GM12892 (cell line): ENCODE results near the gene TVP23C.

Experiments used
- DNase-seq: peaks from one replicate; pipeline ENCODE4 v3.0.0; 2011; ENCODE audit not compliant: insufficient read length
- FAIRE-seq: peaks from 2 replicates; lab custom pipeline; 2011; peaks lifted over from hg19 to GRCh38; lab: Jason Lieb, UNC
- POLR2A ChIP-seq: IDR thresholded peaks from 2 replicates; pipeline ENCODE4 v1.6.1; 2011; ENCODE audit warnings: low read depth, low read length, control low read depth
- POLR2AphosphoS5 ChIP-seq: IDR thresholded peaks from 2 replicates; pipeline ENCODE4 v1.6.1; 2011; ENCODE audit warnings: low read depth, low read length, control low read depth
- TAF1 ChIP-seq: IDR thresholded peaks from 2 replicates; pipeline ENCODE4 v1.6.1; 2011; ENCODE audit warnings: low read depth, mild to moderate bottlenecking, control low read depth, low read length, borderline replicate concordance

The TVP23C gene

DNA sequence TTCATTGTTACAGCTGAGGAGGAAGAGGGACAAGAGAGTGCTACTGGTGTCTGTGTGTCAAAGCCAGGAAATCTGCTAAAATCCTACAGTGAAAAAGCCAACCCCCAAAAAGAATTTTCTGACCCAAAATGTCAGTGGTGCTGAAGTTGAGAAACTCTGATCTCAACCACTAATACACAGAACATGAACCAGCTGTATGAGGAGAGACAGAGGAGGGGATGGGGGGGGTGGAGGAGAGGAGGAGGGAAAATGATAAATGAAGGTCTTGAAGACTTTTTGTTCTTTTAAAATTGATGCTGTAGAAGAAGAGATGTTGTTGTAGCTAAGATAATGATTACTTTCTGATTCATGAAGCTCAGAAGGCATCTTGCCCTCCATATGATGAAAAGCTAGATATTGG, 68.5 kb downstream of the TVP23C start:
- DNase-seq (no peak), FAIRE-seq (no peak)
- TF ChIP-seq POLR2A: no peak
- no peak for TF ChIP-seq TAF1
- TF ChIP-seq POLR2AphosphoS5: no peak

DNA sequence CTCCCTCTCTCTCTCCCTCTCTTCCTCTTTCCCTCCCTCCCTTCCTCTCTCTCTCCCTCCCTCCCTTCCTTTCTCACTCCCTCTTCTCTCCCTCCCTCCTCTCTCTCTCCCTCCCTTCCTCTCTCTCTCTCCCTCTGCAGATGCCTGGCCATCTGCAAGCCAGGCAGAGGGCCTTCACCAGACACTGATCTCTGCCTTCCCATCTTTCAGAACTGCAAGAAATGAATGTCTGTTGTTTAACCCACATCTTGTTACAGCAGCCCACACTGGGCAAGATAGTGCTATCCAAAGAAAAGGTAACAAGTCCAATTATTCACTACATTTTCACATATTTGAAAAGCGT, 69.6 kb downstream of the TVP23C start:
- TF ChIP-seq POLR2A: no peak
- no peak for TF ChIP-seq TAF1
- TF ChIP-seq POLR2AphosphoS5: no peak
- DNase-seq (no peak), FAIRE-seq (no peak)

DNA sequence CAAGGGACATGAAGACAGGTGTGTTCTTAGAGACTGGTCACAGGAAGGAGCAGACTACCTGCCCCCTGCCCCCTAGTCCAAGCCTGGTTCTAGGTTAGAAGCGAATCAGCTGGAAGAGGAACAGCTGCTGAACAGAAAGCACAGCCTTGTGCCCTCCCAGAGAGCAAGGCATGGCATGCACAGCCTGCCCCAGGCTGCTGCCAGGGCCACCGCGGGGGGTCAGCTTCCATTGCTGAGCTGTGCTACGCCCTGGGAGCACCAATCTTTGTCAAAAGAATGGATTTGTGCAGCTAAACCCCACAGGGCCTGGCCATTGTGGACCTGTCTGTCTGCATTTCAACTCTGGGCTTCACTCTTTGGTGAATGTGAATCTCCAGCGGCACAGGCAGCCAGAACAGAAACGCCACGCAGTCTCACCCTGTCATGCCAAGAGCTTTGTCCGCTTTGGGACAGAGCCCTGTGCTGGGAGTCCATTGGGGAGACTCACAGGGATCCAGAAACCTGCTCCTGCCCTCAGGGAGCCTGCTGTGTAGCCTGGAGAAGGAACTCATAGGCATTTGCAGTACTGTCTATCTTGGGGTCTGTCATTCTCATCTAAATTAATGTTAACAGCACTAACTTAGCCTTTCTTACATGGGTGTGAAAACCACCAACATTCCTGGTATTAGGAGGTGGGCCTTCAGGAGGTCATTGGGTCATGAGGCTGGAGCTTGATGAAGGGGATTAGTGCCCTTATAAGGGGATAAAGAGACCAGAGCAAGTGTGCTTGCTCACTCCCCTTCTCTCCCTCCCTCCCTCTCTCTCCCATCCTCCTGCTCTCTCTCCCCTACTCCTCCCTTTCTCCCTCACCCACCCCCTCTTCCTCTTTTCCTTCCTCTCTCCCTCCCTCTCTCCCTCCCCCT, 70.2 kb downstream of the TVP23C start:
- no peak for FAIRE-seq
- DNase-seq: no peak
- no peak for TF ChIP-seq TAF1
- TF ChIP-seq POLR2AphosphoS5: no peak
- TF ChIP-seq POLR2A: no peak

DNA sequence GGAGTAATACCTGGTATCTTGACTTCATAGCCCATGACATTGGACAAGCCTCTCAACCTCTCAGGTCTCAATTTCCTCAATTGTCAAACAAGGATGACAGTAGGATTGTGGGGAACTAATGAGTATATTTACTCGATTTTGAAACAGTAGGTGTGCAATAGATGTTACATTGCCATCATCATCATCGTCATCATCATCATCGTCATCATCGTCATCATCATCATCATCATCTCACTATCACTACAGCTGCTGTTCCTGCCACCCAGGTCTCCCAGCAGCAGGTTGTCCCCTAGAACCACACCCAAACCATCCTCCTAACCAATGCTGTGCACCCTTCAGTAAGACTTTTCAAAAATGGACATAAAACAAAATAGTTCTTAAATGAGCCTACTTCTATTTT, 71.1 kb downstream of the TVP23C start:
- no peak for FAIRE-seq
- no peak for TF ChIP-seq POLR2AphosphoS5
- TF ChIP-seq POLR2A: no peak
- TF ChIP-seq TAF1: no peak
- DNase-seq: no peak

DNA sequence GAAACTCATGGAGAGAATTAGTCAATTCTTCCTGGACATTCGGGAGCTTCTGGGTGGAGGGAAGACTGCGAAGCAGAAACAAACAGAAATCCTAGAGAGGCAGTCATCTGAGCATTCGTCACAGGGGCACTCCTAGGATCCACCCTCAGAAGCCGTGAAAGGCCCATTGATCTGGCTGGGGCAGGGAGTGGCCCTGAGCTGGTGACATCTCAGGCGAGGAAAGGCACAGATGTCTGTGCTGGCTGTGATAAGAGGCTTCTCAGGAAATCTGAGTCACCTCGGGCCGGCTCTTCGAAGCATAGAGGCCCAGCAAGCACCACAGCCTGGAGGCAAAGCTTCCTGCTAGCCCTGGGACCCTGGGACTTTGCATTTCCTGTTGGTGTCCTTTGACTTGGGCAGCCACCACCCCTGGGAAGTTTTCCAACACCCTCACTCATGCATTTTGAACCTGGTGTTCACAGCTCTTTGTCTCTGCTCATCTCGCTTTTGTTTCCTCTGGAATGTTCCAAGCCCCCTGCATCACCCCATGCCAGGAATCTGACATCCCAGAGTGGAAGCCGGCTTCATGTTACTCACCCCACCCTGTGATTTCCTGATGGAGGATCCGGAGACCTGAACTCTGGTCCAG, 72.5 kb downstream of the TVP23C start:
- DNase-seq (no peak), FAIRE-seq (no peak)
- TF ChIP-seq TAF1 (no peak), POLR2A (no peak), POLR2AphosphoS5 (no peak)

DNA sequence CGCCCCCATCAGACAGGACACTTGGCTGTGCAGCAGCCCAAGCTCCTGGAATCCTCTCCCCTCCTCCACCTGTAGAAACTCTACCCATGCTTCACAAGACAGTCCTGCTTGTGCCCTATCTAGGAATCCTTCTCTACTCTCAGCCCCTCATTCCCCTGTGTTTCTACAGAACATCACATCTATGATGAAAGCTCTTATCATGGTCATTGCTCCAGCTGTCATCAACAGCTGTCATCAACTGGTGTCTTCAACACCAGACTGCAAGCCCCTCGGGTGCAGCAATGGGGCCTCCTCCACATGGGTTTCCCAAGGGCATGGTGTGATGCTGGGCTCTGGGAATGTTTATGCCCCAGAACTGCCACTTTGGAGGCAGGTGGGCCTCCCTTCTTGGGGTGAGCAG, 74.7 kb downstream of the TVP23C start:
- FAIRE-seq (no peak), DNase-seq (no peak)
- TF ChIP-seq TAF1: no peak
- no peak for TF ChIP-seq POLR2AphosphoS5
- no peak for TF ChIP-seq POLR2A

DNA sequence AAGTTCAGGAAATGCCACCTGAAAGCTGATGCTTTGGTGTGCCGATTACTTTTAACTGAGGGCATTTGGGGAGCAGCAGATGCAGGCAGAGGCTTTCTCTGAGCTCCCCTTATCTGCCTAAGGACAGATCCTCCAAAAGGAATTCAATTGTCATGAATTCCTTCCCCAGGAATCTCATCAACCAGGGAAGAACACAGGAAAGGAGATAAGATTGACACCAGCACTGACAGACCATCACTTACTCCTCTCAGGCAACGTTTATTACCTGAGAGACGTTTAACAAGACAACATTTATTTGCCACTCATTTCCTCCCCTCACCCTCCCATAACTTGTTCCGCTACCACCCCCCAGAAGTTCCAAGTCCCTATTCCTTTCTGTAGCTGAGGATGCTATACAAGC, 78.2 kb downstream of the TVP23C start:
- DNase-seq (no peak), FAIRE-seq (no peak)
- no peak for TF ChIP-seq POLR2A
- no peak for TF ChIP-seq TAF1
- no peak for TF ChIP-seq POLR2AphosphoS5

DNA sequence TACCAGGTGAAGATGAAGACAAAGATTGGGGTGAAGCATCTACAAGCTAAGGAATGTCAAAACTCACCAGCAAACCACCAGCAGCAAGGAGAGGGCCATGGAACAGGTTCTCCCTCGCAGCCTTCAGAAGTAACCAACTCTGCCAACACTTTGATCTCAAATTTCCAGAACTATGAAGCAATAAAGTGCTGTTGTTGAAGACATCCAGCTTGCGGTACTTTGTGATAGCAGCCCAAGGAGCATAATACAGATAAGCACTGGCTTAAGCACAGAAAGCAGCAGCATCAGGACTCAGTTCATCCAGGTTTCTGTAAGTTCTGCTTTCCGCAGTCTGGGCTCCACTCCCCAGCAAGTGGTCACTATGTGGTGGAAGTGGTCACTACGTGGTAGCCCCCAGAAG, 79.9 kb downstream of the TVP23C start:
- DNase-seq (no peak), FAIRE-seq (no peak)
- TF ChIP-seq POLR2A (no peak), POLR2AphosphoS5 (no peak)

DNA sequence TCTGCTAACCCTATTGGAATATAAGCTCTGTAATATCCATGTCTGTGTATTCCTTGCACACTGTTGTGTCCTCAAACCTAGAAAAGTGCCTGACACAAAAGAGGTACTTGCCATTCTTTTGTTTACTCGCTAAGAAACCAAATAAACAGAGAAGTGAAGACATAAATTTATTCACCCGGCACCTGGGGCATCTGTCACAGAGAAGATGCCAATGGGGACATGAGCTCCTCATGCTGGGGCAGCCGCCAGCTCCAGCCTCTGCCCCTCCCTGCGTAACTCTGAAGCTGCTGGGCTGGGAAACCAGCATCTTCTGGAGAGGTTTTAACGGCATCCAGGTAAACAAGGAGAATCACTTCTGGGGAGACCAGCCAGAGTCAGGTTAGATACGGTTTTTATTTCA, 80.8 kb downstream of the TVP23C start:
- no peak for TF ChIP-seq POLR2AphosphoS5
- FAIRE-seq: no peak
- no peak for DNase-seq

DNA sequence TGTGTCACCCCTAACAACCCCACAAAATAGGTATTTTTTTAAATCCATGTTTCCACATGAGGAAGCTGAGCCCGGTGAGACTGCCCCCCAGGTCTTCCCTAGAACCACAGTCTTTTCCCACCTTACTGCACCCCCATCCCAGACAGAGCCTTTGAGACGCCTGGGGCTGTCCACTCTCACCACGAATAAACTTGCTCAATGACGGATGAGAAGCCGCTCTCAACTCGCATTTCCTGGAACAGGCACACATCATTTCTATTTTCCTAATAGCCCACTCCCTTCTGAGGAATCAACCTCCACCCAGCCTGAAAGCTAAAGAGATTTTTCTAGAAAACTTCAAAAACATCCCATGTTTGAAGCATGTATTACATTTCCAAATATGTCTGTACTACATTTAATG, 81.8 kb downstream of the TVP23C start:
- FAIRE-seq (no peak), DNase-seq (no peak)
- no peak for TF ChIP-seq TAF1
- TF ChIP-seq POLR2AphosphoS5: no peak
- no peak for TF ChIP-seq POLR2A

DNA sequence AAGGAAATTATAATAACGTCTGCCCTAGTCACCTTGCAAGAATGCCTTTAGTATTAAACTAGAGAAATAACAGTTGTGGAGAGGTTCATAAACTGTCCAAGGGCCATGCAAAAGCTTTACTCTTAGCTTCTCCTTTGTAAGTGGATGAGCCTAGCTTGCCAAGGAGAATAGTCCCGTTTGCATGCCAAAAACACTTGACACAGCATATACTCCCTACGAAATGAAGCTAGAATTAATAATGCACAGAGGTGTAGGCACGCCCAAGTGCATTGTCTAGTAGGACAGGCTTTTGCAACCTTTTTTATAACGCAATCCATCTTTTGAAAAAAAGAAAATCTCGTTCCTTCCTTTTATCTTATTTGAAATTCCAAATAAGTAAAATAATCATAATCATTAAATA, 83.1 kb downstream of the TVP23C start:
- DNase-seq: no peak
- no peak for FAIRE-seq
- no peak for TF ChIP-seq POLR2A
- no peak for TF ChIP-seq POLR2AphosphoS5
- TF ChIP-seq TAF1: no peak

DNA sequence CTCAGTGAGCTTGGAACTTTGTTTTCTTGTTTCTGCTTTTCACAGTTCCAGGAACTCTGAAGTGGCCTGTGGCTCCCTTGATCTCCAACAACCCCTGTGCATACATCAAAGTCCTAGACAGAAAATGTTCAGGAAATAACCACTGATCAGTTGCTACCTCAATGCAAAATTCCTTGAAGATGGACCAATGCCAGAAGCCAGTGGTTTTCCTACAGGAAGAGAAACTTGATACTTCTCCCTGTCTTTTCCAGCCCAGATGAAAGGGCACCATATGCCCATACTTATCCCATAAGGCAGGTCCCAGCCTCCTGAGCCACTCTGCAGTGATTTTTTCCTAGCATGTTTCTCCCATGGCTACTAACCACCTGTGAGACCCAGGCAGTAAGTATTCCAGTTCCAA, 83.6 kb downstream of the TVP23C start:
- no peak for DNase-seq
- FAIRE-seq: no peak
- TF ChIP-seq POLR2A: no peak

DNA sequence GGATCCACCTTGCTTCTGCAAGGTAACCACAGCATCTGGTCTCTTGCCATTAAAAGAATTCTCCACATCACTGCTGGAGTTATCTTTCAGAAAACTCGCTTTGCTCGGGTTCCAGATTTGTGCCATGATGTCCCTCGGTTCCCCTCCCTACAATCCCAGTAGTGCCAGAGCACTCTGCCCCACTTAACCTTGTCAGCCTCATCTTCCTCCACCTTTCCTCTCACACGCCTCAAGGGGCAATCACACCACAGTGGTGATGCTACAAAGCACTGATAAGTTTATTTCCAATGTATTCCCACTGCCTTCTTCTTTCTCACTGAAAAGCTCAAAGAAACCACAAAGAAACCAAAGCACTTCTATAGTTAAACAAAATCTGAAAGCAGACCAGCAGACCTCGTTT, 84.4 kb downstream of the TVP23C start:
- FAIRE-seq (no peak), DNase-seq (no peak)
- no peak for TF ChIP-seq POLR2A
- no peak for TF ChIP-seq TAF1
- TF ChIP-seq POLR2AphosphoS5: no peak
